HG02763 (cell line): Measurements from ENCODE around the gene STK24.

Source experiments
- ATAC-seq: cut with Tn5 transposase; IDR thresholded peaks from one replicate; pipeline ENCODE4 v1.9.1; 2021; ENCODE audit warnings: mild to moderate bottlenecking, moderate library complexity; ENCODE audit not compliant: unreplicated experiment

Gene STK24

DNA sequence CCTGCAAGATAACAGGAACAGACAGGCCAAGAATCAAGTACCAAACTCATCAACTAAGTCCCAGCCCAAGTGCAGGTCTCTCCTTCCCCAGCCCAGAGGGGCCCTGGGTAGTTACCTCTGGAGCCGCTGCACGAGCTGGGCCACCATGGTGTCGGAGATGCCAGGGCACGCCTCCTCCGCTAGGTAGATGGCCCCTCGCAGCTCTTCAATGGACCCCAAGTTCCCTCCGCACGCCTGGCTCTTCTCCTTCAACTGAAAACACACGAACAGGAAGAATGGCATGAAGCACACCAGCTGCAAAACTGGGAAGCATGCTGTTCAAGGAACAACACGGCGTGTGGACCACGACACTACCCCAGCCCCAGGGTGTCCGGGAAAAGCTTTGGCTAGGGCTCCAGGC, 119.9 kb downstream of the STK24 start:
- no peak for ATAC-seq

DNA sequence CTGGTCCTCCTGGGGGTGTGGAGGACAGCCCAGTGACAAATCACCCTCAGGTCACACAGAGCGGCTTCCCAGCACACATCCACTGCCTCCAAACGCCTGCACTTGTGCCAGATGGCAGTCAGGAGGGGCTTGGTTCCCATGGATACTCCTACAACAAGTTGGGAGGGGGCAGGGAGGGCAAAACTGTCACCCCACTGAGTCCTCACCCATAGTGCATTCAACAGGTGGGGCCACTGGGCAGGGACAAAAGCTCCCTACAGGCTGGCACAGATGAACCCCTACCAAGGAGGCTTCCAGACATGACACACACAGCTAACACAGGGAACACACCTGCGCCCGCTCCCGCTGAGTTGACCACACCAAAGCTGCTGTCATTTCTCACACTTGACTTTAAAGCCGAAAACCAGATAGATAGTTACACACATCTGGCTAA, 120.5 kb downstream of the STK24 start:
- no peak for ATAC-seq

GRCh38 chr13:98454389-98454881, 122.5 kb downstream of the STK24 start:
- ATAC-seq: no peak

DNA sequence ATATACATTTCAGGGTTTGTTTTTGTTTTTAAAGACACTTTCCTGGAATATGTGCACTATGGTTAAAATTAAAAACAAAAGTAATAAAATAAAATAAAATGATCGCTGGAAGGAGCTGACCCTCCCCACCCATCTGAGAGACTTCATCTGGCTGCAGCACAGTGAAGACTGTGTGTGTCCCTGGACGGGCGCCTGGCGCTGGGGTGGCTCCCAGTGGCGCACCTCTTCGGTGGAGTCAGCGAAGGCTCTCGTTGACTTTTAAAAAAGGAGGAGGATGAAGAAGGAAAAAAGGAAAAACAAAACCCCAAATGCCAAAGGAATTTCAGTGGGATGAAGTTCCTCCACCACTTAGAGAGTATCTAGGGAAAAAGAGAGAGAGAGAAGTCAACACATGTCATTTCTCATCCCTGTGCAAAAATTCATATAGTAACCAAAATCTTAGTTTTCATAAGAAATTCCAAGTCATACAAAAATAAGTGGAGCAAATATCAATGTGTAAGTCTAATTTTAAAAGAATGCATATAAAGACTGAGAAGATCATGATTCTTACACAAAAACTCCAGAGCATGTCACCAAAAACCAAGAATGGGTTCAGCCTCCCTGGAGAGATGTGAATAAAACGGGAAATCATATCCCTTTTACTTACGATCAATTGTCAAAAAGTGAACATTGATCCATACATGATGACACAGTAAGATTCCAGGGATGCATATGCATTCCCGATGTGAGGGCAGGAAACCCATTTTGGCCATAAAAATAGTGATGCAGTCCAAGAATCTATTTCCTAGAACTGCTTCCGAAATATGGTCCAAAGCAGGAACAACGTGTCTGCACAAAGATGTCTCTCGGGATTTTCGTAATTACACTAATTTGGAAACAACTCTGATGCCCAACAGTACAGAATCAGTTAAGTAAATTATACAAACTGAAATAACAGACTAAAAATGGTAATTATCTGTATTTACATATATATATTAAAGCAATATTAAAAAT, 123.8 kb downstream of the STK24 start:
- no peak for ATAC-seq

DNA sequence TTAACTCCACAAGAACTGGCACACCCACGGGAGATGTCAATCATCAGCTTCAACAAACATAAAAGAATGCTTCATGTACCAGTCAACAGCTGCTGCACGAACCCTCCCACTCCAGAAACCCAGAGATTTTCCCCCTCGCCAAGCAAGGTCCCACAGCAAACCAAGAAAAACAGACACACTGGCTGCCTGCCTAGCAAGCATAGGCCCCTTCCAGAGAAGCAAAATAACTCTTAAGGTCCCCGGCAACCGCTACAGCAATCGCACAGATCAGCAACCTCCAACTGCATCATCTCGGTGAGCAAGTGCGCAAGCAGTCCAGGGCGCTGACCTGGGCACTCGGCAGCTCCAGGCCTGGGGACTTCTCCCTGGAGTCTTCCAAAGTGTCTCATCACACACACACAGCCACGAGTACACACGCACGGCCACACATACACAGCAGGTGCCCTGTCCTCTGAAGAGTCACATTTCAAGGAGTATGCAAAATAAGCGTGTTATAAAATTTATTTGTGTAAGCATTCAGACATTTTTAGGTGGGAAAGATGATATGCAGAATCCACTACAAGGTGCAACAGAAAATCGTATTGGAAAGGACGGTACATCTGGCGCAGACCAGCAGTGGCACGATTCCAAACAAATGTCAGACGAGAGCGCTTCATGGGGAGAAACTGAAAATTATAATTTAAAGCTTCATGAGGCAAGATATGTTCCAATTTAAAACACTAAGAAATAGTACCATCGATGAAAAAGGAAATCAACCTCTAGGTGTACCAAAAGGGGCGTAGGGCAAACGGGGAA, 125.0 kb downstream of the STK24 start:
- no peak for ATAC-seq

DNA sequence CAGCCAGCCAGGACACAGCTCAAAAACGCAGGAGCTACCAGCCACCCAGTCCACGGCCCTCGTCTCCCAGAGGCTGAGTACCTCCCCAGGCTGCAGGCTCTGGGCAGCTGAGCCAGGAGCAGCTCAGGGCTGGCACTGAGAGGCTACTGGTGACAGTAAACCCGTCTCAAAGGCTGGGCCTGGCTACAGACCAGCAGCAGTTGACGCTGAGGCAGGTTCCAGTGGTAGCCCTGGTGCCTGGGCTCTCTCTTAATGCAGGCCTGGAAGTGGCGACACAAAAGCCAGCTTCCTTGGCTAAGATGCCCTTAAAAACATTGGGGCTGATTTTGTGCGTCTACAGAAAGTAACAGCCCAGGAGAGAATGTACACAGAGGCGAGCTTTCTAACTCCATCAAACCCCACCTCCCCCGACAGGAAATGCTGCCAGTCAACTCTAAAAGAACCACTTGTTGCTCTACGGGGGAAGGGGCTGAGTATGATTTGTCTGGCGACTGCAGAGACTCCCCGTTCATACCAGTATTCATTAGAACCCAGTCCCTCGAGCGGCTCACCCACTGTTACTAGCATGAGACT, 126.3 kb downstream of the STK24 start:
- no peak for ATAC-seq

- no peak for ATAC-seq
Observed at GRCh38 chr13:98450026-98450425, 126.9 kb downstream of the STK24 start.

DNA sequence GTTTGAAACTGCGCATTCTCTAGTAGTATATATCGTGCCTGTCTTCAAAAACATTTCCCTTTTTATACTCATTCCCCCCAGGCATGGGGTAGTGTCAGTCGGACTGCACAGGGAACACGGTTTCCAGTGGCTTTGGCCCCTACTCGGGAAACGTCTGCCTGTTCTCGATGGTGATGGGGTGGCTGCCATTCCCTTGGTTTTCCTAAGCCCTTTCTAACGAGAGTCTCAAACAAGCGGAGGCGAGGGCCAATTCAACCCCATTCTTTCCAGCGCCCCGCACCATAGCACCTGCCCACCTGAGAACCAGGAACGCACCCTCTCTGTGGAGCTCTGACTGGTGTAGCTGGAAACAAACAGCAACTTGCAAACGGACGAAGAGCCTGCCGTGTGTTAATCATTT, 127.6 kb downstream of the STK24 start:
- ATAC-seq: no peak

DNA sequence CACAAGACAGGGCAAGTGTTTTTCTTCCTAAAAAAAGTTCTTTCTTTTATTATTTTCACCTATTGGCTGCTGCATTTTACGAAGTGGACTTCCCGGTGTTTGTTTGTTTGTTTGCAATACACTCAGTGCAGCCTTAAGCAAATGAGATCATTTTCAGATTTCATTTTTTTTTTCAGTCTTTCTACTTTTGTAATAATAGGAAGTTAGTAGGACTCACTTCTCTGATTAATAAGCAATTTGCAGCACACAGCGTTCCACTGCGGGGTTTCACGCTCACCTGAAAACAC, 128.3 kb downstream of the STK24 start:
- no peak for ATAC-seq

DNA sequence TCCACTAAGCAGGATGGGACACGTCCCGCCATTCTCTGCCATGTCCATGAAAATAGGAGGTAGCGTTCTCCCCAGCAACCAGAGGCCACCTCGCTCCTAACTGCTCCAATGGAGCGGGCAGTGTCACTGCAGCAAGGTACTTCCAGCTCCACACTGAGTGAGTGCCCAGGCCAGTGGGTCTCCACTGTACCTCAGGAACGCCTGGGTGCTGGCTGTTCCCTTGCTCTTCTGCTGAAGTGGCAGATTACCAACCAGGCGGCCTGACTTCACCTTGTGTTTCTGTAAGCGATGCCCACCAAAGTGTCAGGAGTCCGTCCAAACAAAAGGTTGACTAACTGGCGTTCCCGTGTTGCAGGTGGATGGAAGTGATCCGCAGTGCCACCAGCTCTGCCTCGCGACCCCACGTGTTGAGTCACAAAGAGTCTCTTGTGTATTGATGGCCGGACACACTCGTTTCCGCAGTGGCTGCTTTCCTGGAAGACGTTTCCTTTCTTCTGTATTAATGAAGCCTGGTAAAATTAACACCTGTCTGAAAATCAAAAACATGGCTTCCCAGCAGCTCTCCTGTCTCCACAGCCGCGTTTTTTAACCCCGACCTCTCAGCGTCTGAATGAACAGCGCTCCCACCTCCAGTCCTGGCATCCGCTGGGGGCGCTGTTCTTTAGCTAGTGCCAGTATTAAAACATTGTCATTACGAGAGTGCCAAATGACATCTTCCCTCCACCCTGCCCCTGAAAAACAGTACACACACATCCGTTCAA, 128.8 kb downstream of the STK24 start:
- no peak for ATAC-seq

- ATAC-seq: no peak
Observed at GRCh38 chr13:98447130-98447529, 129.8 kb downstream of the STK24 start.

- ATAC-seq: no peak
Observed at GRCh38 chr13:98446234-98446621, 130.7 kb downstream of the STK24 start.

DNA sequence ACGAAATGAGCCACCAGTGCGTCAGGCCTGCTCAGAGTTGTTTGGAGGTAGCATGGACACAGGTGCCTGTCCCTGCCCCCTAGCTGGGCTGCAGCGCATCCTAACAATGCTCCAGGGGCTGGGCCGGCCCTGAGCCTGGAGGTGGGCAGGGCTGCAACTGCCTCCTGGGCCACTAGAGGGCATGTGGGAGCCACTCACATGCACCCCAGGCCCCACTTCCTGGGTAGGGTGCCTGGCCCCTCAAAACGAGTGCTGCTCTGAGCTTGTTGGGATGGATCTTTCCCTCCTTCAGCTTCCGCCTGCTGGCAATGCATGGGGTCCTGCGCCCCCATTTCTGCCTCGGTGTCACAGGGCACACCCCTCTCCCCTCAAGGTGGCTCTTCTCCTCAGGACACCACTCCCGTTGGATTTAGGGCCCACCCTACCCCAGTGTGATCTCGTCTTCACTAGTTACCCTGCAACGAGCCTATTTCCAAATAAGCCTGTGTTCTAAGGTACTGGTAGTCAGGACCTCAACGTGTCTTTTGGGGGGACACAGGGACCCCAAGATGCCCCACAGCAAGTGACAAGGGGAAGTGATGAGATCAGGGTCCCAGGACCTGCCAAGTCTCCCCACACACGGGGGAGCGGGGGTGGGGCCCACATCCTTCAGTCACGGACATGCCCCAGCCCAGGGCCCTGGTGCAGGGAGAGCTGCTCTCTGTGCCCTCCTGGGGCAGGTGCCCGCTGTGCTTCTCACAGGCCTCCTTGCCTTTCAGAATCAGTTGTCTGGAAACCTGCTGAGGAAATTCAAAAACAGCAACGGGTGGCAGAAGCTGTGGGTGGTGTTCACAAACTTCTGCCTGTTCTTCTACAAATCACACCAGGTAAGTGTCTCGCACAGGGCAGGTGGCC, 131.3 kb downstream of the STK24 start:
- ATAC-seq: peak; percentile 87

- ATAC-seq: no peak
Observed at GRCh38 chr13:98444381-98444780, 132.5 kb downstream of the STK24 start.

DNA sequence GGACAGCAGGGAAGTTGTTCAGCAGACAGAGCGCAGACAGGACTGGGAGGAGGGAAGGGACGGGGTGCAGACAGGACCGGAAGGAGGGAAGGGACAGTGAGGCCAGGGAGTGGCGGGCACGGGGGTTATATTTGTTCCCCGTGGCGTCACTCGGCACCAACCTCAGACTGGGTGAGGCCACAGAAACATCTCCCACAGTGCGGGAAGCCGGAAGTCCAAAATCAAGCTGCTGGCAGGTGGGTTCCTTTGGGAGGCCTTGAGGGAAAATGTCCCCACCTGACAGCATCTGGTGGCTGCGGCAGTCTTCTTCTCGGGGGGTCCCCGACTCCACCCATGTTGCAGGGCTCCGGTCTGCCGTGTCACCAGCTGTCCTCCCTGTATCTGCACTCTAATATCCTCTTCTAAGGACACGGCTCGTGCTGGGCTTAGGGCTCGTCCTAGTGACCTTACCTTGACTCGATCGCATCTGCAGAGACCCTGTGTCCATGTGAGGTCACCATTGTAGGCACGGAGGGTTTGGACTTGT, 133.0 kb downstream of the STK24 start:
- no peak for ATAC-seq

DNA sequence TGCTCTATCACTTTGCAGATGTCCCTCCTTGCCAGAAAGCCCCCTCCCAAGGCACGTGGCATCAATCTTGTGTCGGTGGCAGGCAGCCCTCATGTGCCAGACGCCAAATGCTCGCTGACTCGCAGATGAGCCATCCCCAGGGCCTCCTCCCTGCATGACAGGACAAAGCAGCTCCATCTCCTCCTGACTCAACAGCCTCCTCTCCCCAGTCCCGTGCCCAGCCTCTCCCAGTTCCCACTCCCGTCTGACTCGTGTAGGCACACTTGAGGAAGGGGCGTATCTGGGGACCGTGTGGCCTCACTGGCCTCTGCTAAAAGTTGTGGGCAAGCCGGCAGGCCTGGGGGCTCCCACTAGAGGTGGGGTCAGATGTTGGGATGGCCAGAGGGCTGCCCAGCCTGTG, 133.6 kb downstream of the STK24 start:
- ATAC-seq: no peak

DNA sequence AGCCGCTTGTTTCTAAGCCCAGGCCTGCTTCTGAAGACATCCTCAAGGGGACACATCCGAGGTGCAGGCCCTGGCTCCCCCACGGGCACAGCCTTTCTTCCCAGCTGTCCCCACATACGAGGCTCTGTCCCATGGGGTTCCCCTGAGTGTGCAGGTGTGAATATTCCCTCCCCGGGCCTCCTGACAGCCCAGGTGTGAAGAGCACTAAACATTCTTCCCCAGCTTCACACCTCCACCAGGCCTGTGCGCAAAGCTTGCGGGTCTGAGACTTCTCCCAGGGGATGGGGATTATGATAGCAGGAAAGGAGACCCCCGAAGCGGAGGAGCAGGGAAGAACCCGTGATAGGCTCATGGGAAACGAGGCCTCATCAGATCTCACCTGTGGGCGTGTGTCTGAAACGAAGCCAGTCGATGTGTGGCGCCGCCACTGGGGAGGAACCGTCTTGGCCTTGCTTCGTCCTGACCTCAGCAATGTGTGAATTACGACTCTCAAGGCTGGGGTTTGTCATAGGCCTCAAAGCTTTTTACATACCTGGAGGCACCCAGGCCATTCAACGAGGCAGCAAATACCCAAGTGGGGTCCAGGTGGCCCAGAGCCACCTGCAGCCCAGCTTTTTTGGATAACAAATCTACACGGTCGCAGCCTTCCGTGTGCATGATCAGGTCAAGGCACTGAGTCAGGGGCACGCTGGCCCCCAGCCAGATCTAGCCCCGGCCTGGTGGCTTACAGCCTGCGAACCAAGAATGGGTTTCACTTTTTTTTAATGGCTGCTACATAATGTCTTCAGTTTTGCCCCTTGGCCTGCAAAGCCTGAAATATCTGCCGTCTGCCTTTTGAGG, 134.3 kb downstream of the STK24 start:
- no peak for ATAC-seq

DNA sequence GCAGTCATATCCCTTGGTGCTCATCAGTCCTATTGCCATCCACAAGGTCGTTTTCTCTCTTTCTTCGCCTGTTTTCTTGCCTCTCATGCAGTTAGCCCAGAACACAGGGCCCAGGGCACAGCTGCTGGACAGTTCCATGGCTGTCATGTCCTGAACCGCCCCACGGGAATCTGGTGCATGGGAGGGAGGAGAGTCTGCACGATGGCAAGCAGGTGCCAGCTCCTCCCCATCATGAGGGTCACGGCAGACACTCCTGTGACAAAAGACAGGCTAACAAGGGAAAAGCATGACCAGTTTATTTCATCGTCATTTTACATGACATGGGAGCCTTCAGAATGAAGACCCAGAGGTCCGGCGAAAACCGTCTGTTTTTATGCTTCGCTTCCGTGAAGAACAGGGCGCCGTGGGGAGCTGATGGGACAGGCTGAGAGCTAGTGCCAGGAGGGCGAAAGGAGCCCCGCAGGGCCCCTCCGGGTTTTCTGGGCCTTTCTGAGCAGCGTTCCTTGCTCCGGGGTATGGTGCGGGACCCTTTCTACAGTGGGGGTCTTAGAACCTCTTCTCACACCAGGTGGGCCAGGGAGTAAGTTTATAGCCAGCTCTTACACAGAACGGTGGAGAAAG, 135.7 kb downstream of the STK24 start:
- ATAC-seq: no peak
